ENCODE results near the gene SYT5. TPM values are rescaled to one million over a fixed set of nuclear protein-coding genes. Genes with fewer than 3 reads are reported as not detected.
A peak's percentile ranks its signal among the peaks of the same experiment; 100 is the strongest.

SYT5 gene
- total and polyA plus RNA-seq, 9 of the 15 experiments (the other 6 are each of a cell fraction or from before 2014, with no cell fraction given) = 1.3 to 20.9 (median 8.8) TPM

- TF ChIP-seq ATF2 (CRISPR knock-in tag; IDR thresholded peaks at IDR 0.05) = no peak
- no peak for TF ChIP-seq CBX1 (IDR thresholded peaks at IDR 0.05; ENCODE audit: low read depth)
- no peak for TF ChIP-seq ZNF717 (CRISPR knock-in tag; IDR thresholded peaks at IDR 0.05)
- no peak for TF ChIP-seq USF1 (CRISPR knock-in tag; IDR thresholded peaks at IDR 0.05)
- no peak for TF ChIP-seq KDM1A (IDR thresholded peaks at IDR 0.05)
- TF ChIP-seq BCL6 (CRISPR knock-in tag; IDR thresholded peaks at IDR 0.05) = no peak
- TF ChIP-seq CHAMP1 (IDR thresholded peaks at IDR 0.05) = no peak
- no peak for TF ChIP-seq THRA (IDR thresholded peaks at IDR 0.05)
- no peak for TF ChIP-seq CSDE1 (IDR thresholded peaks at IDR 0.05)
- TF ChIP-seq ZBTB33 (CRISPR knock-in tag; IDR thresholded peaks at IDR 0.05) = no peak
- TF ChIP-seq ARID1B (IDR thresholded peaks at IDR 0.05) = peak; percentile 33; the same call in 1 of the 2 replicates
- TF ChIP-seq ZNF184 (CRISPR knock-in tag; IDR thresholded peaks at IDR 0.05) = no peak
- TF ChIP-seq BDP1 (IDR thresholded peaks at IDR 0.05; ENCODE audit: insufficient read depth, insufficient read length) = no peak
- TF ChIP-seq PCBP2 (IDR thresholded peaks at IDR 0.05; ENCODE audit: low read depth, low read length, poor library complexity, severe bottlenecking) = no peak
- TF ChIP-seq ZNF785 (CRISPR knock-in tag; IDR thresholded peaks at IDR 0.05) = no peak
- TF ChIP-seq L3MBTL2 (IDR thresholded peaks at IDR 0.05) = peak; percentile 70
- no peak for TF ChIP-seq GTF2F1 (IDR thresholded peaks at IDR 0.05; ENCODE audit: low read depth, low read length)
- TF ChIP-seq SMAD2 (IDR thresholded peaks at IDR 0.05; ENCODE audit: low read depth, low read length) = no peak
- TF ChIP-seq RCOR1 (IDR thresholded peaks at IDR 0.05; ENCODE audit: borderline replicate concordance in 1 of 2, low read depth in 2 of 2, low read length in 2 of 2) = peak in 1 of 2 experiments; percentile 26; a peak in 1 of 4 replicates
- no peak for TF ChIP-seq NUFIP1 (IDR thresholded peaks at IDR 0.05; ENCODE audit: partially characterized antibody)
Measured at GRCh38 chr19:55176076-55176475, 4.0 kb downstream of the SYT5 start (continued).
